HG02885 (cell line): ENCODE data around the gene INPPL1.

Experiments used
- ATAC-seq: cut with Tn5 transposase; IDR thresholded peaks from one replicate; pipeline ENCODE4 v1.9.1; 2021; ENCODE audit warnings: mild to moderate bottlenecking; ENCODE audit not compliant: unreplicated experiment, poor library complexity

Gene INPPL1

DNA sequence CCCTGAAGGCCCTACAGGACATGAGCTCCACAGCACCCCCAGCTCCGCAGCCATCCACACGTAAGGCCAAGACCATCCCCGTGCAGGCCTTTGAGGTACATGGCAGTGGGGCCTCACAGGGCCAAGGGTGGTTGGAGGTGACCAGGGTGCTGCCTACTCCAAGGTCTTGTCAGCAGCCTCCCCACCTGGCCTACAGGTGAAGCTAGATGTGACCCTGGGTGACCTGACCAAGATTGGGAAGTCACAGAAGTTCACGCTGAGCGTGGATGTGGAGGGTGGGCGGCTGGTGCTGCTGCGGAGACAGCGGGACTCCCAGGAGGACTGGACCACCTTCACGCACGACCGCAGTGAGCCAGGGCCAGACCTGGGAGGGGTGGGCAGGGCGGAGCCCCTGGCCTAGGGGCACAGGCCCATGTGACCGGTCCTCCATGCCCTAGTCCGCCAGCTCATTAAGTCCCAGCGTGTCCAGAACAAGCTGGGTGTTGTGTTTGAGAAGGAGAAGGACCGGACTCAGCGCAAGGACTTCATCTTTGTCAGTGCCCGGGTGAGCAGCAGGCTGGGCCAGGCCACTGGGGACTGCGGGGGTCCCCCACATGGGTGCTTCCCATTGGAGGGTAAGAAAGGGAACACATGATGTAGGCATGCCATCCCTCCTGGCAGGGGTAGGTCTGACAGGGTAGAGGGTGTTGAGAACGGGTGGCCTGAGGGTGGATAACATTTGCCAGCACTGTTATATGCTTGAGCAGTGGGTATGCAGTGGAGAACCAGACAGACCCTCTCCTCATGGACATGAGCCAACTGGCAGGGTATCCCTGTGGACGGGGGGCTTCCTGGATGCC is 5.6 kb downstream of the INPPL1 start:
- no peak for ATAC-seq

DNA sequence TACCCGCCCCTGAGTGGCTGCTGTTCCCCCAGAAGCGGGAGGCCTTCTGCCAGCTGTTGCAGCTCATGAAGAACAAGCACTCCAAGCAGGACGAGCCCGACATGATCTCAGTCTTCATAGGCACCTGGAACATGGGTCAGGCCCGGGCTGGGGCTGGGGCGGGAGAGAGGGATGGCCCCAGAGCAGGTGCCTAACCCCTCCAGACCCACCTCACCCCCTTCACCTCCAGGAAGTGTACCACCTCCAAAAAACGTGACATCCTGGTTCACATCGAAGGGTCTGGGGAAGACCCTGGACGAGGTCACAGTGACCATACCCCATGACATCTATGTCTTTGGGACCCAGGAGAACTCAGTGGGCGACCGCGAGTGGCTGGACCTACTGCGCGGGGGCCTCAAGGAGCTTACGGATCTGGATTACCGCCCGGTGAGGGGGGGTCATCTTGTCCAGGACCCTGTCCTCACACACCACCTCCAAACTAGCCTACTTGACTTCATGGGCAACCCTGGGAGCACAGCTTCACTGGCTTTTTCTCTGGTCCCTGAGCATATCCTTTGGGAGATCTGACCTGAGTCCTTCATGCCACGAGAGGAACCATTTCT is 6.3 kb downstream of the INPPL1 start:
- ATAC-seq: no peak

DNA sequence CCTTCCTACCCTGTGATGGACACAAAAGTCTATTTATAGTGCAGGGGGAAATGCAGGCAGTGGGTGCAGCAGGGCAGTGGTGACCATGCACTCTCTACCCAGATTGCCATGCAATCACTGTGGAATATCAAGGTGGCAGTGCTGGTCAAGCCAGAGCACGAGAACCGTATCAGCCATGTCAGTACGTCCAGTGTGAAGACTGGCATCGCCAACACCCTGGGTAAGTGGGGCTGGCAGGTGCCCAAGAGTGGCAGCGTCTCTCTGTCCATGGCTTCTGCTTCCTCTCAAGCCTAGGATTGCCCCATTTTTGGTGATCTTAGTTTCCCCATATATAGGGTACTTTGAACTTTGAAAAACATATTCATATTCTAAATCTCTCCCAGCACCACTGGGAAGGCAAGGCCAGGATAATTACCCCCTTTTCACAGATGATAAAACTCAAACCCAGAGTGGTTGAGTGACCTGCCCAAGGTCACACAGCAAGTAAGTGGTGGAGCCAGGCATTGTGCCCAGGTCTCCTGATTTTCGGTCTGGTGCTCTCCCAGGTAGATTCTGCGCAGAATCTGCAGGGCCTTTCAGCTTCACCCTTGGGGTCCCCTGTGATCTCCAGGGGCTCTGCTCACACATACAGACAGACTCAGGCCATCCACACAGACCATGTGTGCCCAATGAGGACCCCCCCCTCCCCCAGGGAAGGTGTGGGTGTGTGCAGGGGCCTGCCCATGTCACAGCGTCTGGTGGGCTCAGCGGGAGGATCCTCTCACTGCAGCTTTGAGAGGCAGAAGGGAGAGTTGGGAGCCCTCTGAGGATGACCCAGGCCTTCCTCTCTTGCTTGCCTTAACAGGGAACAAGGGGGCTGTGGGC is 7.1 kb downstream of the INPPL1 start:
- ATAC-seq: no peak

DNA sequence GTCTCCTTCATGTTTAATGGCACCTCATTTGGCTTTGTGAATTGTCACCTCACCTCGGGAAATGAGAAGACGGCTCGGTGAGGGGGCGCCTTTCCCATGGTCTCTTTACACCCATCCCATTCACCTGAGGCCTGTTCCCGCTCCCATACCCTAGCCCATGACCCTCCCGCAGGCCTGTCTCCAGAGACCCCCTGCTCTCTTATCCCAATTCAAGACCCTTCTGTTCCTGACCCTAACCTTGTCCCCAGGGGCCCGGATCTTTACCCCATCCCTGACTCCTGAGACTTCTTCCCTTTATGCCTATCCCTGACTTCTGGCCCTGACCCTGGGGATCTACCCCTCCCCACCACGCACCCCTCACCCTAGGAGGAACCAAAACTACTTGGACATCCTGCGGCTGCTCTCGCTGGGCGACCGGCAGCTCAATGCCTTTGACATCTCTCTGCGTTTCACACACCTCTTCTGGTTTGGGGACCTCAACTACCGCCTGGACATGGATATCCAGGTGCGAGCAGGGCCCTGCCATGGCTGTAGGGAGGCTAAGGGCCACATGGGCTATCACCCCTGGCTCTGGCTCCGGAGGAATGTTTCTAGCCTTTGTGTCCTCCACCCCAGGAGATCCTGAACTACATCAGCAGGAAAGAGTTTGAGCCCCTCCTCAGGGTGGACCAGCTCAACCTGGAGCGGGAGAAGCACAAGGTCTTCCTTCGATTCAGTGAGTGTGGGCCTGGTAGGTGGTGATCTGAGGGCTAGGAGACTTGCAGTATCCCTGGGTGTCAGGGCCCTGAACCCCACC is 7.9 kb downstream of the INPPL1 start:
- ATAC-seq: no peak

DNA sequence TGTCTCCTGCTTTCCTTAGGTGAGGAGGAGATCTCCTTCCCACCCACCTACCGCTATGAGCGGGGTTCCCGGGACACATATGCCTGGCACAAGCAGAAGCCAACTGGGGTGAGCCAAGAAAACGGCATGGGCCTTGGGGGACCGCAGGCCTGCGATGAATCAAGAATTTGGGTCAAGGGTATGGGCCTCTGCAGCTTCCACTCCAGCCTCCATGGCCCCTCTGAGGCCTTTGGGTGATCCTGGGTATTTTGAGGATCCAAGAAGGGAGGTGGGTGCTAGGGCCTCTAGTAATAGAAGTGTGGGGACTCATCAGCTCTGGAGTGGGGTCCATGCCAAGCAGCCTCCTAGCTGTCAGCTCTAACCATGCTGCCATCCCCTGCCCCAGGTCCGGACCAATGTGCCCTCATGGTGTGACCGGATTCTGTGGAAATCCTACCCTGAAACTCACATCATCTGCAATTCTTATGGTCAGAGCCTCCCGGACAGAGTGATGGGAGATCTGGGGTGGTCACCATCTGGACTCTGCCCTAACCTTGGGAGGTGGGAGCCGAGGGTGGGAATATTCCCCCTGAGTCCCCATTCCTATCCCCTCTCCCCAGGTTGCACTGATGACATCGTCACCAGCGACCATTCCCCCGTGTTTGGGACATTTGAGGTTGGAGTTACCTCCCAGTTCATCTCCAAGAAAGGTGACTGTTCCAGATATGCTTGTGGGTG is 8.6 kb downstream of the INPPL1 start:
- ATAC-seq: no peak

DNA sequence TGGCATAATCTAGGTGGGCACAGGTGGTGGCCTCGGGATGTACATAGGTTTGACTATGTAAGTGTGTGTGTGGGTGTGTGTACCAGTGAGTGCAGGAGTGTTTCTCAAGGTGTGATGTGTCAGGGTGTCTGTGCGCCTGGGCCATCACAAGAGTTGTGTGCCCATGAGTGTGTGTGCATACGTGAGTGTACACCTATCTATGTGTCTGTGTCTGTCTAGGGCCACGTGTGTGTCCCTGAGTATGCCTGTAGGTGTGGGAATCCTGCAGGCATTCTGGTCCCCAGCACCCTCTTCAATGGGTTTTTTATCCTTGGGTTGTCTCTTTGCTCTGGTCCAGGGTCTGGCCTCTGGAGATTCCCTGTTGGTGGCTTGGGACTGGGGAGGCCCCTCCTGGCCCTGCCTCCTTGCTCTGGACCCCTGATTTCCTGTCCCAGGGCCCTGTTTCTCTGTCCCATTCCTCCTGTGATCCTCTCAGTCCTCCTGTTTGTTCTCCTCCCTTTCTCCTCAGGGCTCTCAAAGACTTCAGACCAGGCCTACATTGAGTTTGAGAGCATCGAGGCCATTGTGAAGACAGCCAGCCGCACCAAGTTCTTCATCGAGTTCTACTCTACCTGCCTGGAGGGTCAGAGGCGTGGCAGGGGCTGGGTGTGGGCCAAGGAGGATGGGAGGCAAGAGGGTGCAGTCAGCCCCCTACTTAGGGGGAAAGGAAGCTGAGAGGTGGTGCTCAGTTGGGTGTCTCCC is 9.4 kb downstream of the INPPL1 start:
- ATAC-seq: no peak

DNA sequence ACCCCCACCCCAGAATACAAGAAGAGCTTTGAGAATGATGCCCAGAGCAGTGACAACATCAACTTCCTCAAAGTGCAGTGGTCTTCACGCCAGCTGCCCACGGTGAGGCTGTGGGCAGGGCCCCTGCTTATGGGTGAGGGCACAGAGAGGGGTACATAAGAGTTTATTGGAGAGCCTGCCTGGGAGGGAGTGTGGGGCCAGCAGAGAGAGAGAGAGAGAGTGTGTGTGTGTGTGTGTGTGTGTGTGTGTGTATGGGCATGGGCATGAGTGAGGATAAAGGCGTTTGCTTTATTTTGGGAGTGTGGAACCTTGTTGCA is 9.9 kb downstream of the INPPL1 start:
- no peak for ATAC-seq

DNA sequence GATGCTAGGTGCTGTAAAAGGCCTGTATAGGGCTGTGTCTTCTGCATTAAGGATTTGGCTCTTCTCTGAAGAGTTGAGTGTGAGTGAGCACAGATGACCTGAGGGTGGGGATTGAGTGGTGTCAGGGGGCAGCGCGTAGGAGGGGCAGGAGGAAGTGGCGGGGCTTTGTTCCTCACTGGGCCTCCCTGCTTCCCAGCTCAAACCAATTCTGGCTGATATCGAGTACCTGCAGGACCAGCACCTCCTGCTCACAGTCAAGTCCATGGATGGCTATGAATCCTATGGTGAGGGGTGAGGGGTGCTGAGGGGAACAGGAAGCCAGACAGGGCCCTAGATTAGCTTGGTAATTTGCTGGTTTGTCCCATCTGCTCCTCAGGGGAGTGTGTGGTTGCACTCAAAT is 10.4 kb downstream of the INPPL1 start:
- no peak for ATAC-seq

DNA sequence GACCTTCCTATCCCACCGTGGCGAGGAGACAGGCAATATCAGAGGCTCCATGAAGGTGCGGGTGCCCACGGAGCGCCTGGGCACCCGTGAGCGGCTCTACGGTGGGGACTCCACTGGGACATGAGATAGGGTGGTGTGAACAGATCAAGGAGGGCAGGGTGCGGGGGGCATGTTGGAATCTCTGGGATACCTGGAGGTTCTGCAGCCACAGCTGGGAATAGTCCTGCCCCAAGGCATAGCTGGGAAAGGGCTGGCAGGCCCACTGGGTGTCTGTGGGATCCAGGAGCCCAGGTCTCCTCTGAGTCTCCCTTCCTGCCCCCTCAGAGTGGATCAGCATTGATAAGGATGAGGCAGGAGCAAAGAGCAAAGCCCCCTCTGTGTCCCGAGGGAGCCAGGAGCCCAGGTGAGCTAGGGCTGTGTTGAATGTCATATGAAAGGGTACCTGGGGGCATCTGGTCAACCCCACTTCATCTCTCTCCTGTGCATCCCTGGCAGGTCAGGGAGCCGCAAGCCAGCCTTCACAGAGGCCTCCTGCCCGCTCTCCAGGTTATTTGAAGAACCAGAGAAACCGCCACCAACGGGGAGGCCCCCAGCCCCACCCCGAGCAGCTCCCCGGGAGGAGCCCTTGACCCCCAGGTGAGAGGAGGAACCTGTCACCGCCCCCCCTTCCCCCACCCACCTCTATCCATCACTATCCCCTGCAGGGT is 10.9 kb downstream of the INPPL1 start:
- no peak for ATAC-seq

DNA sequence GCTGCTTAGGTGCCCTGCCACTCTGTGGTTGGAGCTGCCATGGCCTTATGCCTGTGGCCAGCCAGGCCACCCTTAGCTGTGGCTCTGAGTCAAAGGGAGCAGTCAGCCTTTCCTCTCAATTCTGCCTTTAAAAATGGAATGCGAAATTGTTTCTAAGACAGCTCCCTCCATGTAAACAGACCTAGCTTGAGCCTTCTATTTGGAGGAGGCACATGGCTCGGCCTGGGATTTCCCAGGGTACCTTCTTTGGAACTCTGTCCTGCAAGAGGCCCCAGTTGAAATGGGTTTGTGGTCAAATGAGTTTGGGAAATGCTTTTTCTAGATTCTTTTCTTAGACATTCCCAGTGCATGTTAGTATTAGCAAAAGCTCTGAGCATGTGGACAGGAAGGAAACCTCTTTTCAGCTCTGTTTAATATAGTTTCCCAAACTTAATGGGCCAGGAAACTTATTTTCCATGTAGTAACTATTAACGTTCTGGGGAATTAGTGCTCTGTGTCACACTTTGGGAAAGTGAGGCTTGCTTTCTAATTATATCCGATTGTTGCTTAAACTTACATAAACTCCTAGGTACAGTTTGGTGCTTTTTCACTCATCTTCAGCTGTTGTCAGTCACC is 11.6 kb downstream of the INPPL1 start:
- ATAC-seq: no peak

DNA sequence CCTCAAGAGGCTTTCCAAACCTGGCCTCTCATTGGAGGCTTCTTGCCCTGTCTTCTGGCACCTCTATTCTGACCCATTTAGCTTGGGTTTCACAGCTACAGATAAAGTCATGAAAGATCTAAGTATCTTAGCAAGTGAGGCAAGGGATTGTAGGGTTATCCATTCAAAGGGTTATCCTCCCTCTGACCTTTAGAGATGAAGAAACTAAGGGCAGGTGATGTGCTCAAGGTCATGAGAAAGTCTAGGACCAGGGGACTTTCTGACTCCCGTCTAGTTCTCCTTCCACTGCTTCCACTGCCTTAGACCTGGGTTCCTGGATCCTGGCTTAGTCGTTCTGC is 12.2 kb downstream of the INPPL1 start:
- ATAC-seq: no peak

DNA sequence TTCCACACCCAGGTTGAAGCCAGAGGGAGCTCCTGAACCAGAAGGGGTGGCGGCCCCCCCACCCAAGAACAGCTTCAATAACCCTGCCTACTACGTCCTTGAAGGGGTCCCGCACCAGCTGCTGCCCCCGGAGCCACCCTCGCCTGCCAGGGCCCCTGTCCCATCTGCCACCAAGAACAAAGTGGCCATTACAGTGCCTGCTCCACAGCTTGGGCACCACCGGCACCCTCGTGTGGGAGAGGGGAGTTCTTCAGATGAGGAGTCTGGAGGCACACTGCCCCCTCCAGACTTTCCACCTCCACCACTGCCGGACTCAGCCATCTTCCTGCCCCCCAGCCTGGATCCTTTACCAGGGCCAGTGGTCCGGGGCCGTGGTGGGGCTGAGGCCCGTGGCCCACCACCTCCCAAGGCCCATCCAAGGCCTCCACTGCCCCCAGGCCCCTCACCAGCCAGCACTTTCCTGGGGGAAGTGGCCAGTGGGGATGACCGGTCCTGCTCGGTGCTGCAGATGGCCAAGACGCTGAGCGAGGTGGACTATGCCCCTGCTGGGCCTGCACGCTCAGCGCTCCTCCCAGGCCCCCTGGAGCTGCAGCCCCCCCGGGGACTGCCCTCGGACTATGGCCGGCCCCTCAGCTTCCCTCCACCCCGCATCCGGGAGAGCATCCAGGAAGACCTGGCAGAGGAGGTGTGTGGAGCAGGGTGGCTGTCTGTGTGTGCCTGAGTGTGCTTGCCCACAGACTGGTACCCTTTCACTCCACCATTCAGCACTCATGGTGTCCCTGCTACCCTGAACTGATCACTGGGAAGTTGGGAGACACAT is 12.8 kb downstream of the INPPL1 start:
- ATAC-seq: no peak

DNA sequence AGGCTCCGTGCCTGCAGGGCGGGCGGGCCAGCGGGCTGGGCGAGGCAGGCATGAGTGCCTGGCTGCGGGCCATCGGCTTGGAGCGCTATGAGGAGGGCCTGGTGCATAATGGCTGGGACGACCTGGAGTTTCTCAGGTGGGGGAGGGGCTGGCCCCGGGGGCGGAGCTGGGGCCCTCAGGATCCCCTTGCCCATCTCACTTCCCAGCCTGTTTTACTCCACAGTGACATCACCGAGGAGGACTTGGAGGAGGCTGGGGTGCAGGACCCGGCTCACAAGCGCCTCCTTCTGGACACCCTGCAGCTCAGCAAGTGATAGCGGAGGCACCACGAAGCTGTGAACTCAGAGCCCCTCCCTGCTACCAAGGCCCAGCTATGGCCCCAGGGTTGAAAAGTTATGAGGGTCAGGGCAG is 13.5 kb downstream of the INPPL1 start:
- peak; percentile 44 for ATAC-seq

DNA sequence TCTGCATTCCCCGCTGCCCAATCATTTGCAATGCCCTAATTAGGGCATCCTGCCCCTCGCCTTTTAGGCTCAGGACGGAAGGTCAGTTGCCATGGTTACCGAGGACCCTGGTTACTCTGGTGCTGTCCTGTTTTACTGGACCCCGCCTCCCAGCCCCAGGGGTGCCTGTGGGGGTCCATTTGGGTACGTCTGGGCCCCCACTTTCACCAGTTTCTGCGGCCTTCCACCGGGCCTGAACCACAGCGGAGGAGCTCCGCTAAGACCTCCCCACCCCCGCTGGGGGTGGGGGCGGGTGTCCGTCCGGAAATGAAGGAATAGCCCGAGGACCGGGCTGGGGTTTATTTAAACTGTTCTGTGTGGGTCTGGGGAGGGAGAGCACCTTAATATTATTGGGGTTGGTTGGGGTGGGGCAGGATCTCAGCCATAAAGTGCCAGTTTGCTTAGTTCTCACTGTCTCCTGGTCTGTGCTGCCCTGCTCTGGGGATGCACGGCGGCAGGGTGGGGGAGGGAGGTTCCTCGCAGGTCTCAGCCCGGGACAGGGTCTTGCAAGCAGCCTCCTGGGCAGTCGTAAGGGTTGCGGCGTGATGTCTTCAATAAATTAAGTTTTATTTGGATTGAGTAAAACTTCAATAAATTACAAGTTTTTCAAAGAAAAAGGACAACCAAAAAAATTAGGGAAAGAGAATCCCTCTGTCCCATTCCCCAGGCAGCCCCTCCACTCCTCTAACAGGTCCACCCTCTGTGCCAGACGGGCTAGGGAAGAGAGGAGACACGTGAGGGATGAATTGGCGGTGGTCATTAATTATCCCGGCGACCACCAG is 14.1 kb downstream of the INPPL1 start:
- ATAC-seq: no peak

DNA sequence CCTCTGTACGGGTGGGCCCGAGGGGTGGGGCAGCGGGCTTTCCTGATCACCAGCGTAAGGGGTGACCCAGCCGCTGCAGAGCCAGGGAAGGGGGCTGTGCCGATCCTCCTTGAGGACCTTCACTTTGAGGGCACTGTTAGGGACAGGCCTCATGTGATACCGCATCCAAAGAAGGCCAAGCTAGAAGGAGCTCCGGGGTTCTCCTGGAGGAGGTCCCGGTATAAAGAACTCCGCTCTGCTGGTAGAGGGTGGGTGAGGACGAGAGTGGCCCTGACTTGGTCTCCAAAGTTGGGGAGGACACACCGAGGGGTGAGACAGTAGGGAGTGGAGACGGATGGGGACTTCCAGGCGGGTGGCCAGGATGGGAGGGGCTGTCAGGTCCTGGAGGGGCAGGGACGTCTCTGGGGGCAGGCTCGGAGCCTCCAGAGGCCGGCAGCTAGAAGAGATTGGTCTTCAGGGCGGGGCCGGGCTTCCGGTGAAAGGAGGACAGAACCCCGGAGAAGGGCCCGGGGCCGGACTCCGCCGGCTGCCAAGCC is 14.8 kb downstream of the INPPL1 start:
- ATAC-seq: no peak

DNA sequence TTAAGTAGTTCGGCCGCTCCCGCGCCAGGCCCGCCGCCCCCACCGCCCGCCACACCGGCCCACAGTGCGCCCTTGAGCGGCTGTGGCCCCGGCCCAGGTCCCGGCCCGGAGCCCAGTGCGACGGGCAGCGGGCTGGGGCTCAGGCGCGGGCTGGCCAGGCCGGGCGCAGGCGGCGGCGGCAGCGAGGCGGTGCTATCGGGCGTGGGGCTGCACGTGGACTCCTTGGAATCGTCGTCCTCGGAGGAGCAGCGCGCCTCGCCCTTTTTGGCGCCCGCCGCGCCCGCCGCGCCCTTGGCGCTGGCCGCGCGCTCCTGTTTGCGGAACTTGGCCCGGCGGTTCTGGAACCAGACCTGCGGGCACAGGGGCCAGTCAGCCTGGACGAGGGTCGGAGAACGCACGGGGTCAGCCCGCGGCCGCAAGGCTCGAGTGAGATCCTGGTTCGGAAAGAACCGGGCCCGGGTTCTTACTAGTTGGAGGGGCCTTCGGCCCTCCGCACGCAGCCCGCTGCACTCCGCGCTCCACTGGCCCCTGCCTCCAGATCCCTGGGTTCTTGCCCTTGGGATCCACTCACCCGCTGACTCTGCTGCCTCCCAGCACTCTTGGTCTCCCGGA is 15.4 kb downstream of the INPPL1 start:
- no peak for ATAC-seq
